HUES64 (cell line): Measurements from ENCODE around the gene PKD1.

ENCODE experiments used
- H3K27ac ChIP-seq: 2 replicates; pipeline ENCODE4 v1.7.0; 2013; ENCODE audit warnings: low read depth, low read length, inconsistent platforms
- H3K27me3 ChIP-seq: 2 replicates; pipeline ENCODE4 v1.6.1; 2013; ENCODE audit warnings: mild to moderate bottlenecking, low read length; ENCODE audit not compliant: insufficient read depth
- H3K36me3 ChIP-seq: 2 replicates; pipeline ENCODE4 v1.6.1; 2013; ENCODE audit warnings: mild to moderate bottlenecking, low read length; ENCODE audit not compliant: insufficient read depth
- H3K4me1 ChIP-seq: 2 replicates; pipeline ENCODE4 v1.6.1; 2013; ENCODE audit warnings: mild to moderate bottlenecking, low read length, moderate library complexity; ENCODE audit not compliant: insufficient read depth
- H3K4me3 ChIP-seq: 2 replicates; pipeline ENCODE4 v1.5.1; 2013; ENCODE audit warnings: mild to moderate bottlenecking, low read length, moderate library complexity
- H3K9ac ChIP-seq: 2 replicates; pipeline ENCODE4 v1.6.1; 2013; ENCODE audit warnings: mild to moderate bottlenecking, low read depth, low read length
- H3K9me3 ChIP-seq: 2 replicates; pipeline ENCODE4 v1.6.1; 2013; ENCODE audit warnings: low read depth, low read length; ENCODE audit not compliant: insufficient read depth
- WGBS: fragments of 150-250, 120-280 bp; methylation state at CpG from one replicate; pipeline ENCODE4 v1.1.7; 2013; ENCODE audit warnings: missing lambda C conversion rate; 5-methylcytosine and 5-hydroxymethylcytosine counted together

The PKD1 gene

GRCh38 chr16:2072926-2073325 is 62.8 kb downstream of the PKD1 start:
- H3K36me3 ChIP-seq, result peaks cover 34% of the 10 kb centered on the region
- WGBS, result 92% methylated on average over 8 of the region's 8 CpGs

GRCh38 chr16:2071454-2072202 is 64.1 kb downstream of the PKD1 start:
- Histone ChIP-seq H3K4me3 (no peak overlapping the region), H3K36me3 (peaks cover 44% of the 10 kb centered on the region), H3K4me1 (no peaks in the 10 kb centered on the region), H3K9me3 (no peaks in the 10 kb centered on the region), H3K27ac (no peak overlapping the region), H3K9ac (no peak overlapping the region; the same call in 1 of the 2 replicates), H3K27me3 (no peaks in the 10 kb centered on the region)
- 93% methylated on average over 34 of the region's 34 CpGs for WGBS

More at GRCh38 chr16:2072926-2073325, 62.8 kb downstream of the PKD1 start:
- Histone ChIP-seq H3K27me3 (no peaks in the 10 kb centered on the region), H3K9me3 (no peaks in the 10 kb centered on the region), H3K4me3 (no peak overlapping the region), H3K9ac (no peak overlapping the region), H3K4me1 (no peaks in the 10 kb centered on the region), H3K27ac (no peak overlapping the region)

- H3K36me3 ChIP-seq, result peaks cover 52% of the 10 kb centered on the region
- H3K27me3 ChIP-seq, result no peaks in the 10 kb centered on the region
- H3K9ac ChIP-seq, result no peak overlapping the region
- no peaks in the 10 kb centered on the region for H3K4me1 ChIP-seq
- no peak overlapping the region for H3K4me3 ChIP-seq
- no peak overlapping the region for H3K27ac ChIP-seq
- 95% methylated on average over 29 of the region's 29 CpGs for WGBS
- H3K9me3 ChIP-seq, result no peaks in the 10 kb centered on the region
Measured at GRCh38 chr16:2070576-2071453, 64.9 kb downstream of the PKD1 start.

GRCh38 chr16:2066139-2066538 is 69.6 kb downstream of the PKD1 start:
- Histone ChIP-seq H3K27ac (no peak overlapping the region), H3K4me1 (no peaks in the 10 kb centered on the region), H3K36me3 (peaks cover 40% of the 10 kb centered on the region), H3K27me3 (no peaks in the 10 kb centered on the region), H3K4me3 (no peak overlapping the region), H3K9me3 (no peaks in the 10 kb centered on the region), H3K9ac (no peak overlapping the region)
- 97% methylated on average over 11 of the region's 11 CpGs for WGBS

GRCh38 chr16:2064368-2064945 is 71.2 kb downstream of the PKD1 start:
- Histone ChIP-seq H3K9me3 (no peaks in the 10 kb centered on the region), H3K4me1 (no peaks in the 10 kb centered on the region), H3K9ac (no peak overlapping the region), H3K36me3 (peaks cover 42% of the 10 kb centered on the region), H3K27me3 (no peaks in the 10 kb centered on the region), H3K27ac (no peak overlapping the region), H3K4me3 (no peak overlapping the region)
- WGBS, result 94% methylated on average over 16 of the region's 16 CpGs

- no peak overlapping the region for H3K4me3 ChIP-seq
- no peaks in the 10 kb centered on the region for H3K27me3 ChIP-seq
- H3K9ac ChIP-seq, result no peak overlapping the region
- peaks cover 39% of the 10 kb centered on the region for H3K36me3 ChIP-seq
- 97% methylated on average over 25 of the region's 25 CpGs for WGBS
- no peak overlapping the region for H3K27ac ChIP-seq
- no peaks in the 10 kb centered on the region for H3K4me1 ChIP-seq
- H3K9me3 ChIP-seq, result no peaks in the 10 kb centered on the region
Measured at GRCh38 chr16:2063861-2064260, 71.8 kb downstream of the PKD1 start.

- H3K4me1 ChIP-seq, result no peaks in the 10 kb centered on the region
- H3K9ac ChIP-seq, result no peak overlapping the region
- peaks cover 42% of the 10 kb centered on the region for H3K36me3 ChIP-seq
- H3K9me3 ChIP-seq, result no peaks in the 10 kb centered on the region
- WGBS, result 95% methylated on average over 28 of the region's 28 CpGs
- no peak overlapping the region for H3K4me3 ChIP-seq
- no peaks in the 10 kb centered on the region for H3K27me3 ChIP-seq
- H3K27ac ChIP-seq, result no peak overlapping the region
Measured at GRCh38 chr16:2062801-2063200, 72.9 kb downstream of the PKD1 start.

GRCh38 chr16:2061526-2061925 is 74.2 kb downstream of the PKD1 start:
- H3K9ac ChIP-seq, result no peak overlapping the region
- 95% methylated on average over 13 of the region's 13 CpGs for whole genome bisulfite sequencing
- H3K36me3 ChIP-seq, result peaks cover 34% of the 10 kb centered on the region
- H3K27me3 ChIP-seq, result no peaks in the 10 kb centered on the region
- no peaks in the 10 kb centered on the region for H3K9me3 ChIP-seq
- H3K27ac ChIP-seq, result no peak overlapping the region
- no peaks in the 10 kb centered on the region for H3K4me1 ChIP-seq
- no peak overlapping the region for H3K4me3 ChIP-seq

GRCh38 chr16:2061023-2061422 is 74.7 kb downstream of the PKD1 start:
- Histone ChIP-seq H3K9me3 (no peaks in the 10 kb centered on the region), H3K27ac (no peak overlapping the region), H3K4me3 (no peak overlapping the region), H3K4me1 (no peaks in the 10 kb centered on the region), H3K36me3 (peaks cover 30% of the 10 kb centered on the region), H3K27me3 (no peaks in the 10 kb centered on the region), H3K9ac (no peak overlapping the region)
- WGBS, result 96% methylated on average over 18 of the region's 18 CpGs

GRCh38 chr16:2060346-2060745 is 75.4 kb downstream of the PKD1 start:
- Histone ChIP-seq H3K4me3 (no peak overlapping the region), H3K4me1 (no peaks in the 10 kb centered on the region), H3K9me3 (no peaks in the 10 kb centered on the region), H3K9ac (no peak overlapping the region), H3K27me3 (no peaks in the 10 kb centered on the region), H3K36me3 (peaks cover 23% of the 10 kb centered on the region; the same call in 1 of the 2 replicates), H3K27ac (no peak overlapping the region)
- WGBS, result 95% methylated on average over 17 of the region's 17 CpGs

GRCh38 chr16:2058872-2059271 is 76.8 kb downstream of the PKD1 start:
- H3K9me3 ChIP-seq, result no peaks in the 10 kb centered on the region
- H3K9ac ChIP-seq, result no peak overlapping the region
- no peaks in the 10 kb centered on the region for H3K4me1 ChIP-seq
- peaks cover 29% of the 10 kb centered on the region for H3K36me3 ChIP-seq
- H3K27ac ChIP-seq, result no peak overlapping the region
- no peak overlapping the region for H3K4me3 ChIP-seq
- no peaks in the 10 kb centered on the region for H3K27me3 ChIP-seq
- WGBS, result 95% methylated on average over 10 of the region's 10 CpGs
